GM12874 (cell line): ENCODE measurements around the gene MAP3K9.

Experiments used
- TF ChIP-seq, protein P1 (sequence below): IDR thresholded peaks from 2 replicates; pipeline ENCODE4 v1.5.1; 2011; ENCODE audit warnings: low read depth, mild to moderate bottlenecking, control low read depth, low read length, moderate library complexity; ENCODE audit not compliant: insufficient read depth

MAP3K9 gene

GRCh38 chr14:70791971-70792370 lies 17.3 kb downstream of the MAP3K9 start:
- TF ChIP-seq, protein P1, sequence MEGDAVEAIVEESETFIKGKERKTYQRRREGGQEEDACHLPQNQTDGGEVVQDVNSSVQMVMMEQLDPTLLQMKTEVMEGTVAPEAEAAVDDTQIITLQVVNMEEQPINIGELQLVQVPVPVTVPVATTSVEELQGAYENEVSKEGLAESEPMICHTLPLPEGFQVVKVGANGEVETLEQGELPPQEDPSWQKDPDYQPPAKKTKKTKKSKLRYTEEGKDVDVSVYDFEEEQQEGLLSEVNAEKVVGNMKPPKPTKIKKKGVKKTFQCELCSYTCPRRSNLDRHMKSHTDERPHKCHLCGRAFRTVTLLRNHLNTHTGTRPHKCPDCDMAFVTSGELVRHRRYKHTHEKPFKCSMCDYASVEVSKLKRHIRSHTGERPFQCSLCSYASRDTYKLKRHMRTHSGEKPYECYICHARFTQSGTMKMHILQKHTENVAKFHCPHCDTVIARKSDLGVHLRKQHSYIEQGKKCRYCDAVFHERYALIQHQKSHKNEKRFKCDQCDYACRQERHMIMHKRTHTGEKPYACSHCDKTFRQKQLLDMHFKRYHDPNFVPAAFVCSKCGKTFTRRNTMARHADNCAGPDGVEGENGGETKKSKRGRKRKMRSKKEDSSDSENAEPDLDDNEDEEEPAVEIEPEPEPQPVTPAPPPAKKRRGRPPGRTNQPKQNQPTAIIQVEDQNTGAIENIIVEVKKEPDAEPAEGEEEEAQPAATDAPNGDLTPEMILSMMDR, result no peak

GRCh38 chr14:70789961-70790360 lies 19.4 kb downstream of the MAP3K9 start:
- TF ChIP-seq, protein P1, result no peak

DNA sequence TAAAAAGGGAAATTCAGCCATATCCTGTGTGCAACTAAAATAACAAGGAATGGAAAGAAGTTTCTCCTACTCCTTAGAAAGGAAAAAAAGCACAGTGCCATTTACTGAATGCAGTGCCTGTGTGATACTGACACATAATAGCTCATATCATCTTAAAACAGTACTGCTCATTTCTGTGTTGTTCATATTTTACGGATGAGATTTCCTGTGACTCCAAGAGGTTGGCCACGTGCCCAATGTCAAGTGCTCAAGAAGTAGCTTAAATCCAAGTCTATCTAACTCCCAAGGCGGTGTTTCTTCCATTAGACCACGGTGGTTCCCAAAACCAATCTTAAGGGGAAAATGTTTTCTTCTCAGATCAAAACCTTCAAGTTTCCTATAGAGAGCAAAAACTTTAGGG lies 20.0 kb downstream of the MAP3K9 start:
- TF ChIP-seq, protein P1, result no peak

- TF ChIP-seq, protein P1, result no peak
Observed at GRCh38 chr14:70788898-70789297, 20.4 kb downstream of the MAP3K9 start.

- TF ChIP-seq, protein P1, result no peak
Observed at GRCh38 chr14:70785556-70785955, 23.8 kb downstream of the MAP3K9 start.

DNA sequence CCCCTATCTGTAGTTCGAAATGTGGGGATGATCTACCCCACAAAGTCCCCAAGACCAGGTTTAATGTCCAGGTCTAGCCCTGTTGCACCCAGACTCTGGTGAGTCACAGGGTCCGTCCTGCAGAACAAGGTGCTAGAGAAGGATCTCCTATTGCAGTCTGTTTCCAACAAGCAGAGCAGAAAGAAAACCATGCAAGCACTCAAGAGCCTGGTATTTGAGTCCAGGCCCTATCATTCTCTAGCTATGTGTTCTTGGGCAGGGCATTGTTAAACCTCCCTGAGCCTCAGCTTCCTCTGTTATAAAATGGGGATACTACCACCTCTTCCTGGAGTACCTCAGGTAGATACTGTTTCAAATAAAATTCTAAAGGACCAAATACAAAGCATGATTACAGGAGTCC lies 24.4 kb downstream of the MAP3K9 start:
- TF ChIP-seq, protein P1, result no peak

DNA sequence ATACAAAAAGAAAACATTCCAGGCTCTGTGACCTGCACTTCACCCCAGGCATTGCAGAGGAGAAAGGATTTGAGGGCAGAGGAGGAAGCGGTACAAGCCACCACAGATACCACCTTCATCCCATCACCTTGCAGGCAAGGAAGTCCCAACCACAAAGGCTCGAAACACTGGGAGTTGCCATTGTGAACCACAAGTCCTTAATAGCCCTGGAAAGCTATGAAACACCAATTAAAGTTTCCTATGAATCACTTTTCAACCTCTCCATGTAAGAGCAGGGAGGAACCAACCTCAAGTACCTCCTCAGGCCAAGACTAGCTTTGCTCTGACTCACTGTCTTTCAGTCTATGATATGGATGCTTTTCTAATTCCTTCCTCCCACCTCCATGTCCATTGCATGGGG lies 27.0 kb downstream of the MAP3K9 start:
- TF ChIP-seq, protein P1, result no peak
